HEK293 (cell line): Measurements from ENCODE around the gene CTPS2.

ENCODE experiments used
- CTCF ChIA-PET: fragments of 350-600 bp; formaldehyde crosslinking; extraction: SDS; loops from one replicate; lab custom pipeline; 2021; ENCODE audit warnings: antibody characterized with exemption; lab: Yijun Ruan, JAX
- POLR2A ChIA-PET: fragments of 300-600 bp; formaldehyde crosslinking; extraction: SDS; loops from one replicate; lab custom pipeline; 2020; ENCODE audit warnings: antibody characterized with exemption, inconsistent platforms; lab: Yijun Ruan, JAX
- H3K27ac ChIP-seq: fragments of 200-500 bp; sonication (Bioruptor generic); 2 replicates; pipeline ENCODE4 v1.5.1; 2014; ENCODE audit warnings: low read depth, low read length, control low read depth, inconsistent platforms; ENCODE audit errors: extremely low read depth
- H3K36me3 ChIP-seq, 2 experiments: fragments of 200-500 bp in 1 of 2; sonication (Bioruptor generic) in 1 of 2; 1 replicate in 1 of 2; 2 replicates in 1 of 2; pipeline ENCODE4 v1.5.1; 2014 to 2017; ENCODE audit warnings: inconsistent platforms in 2 of 2, low read length in 2 of 2; ENCODE audit not compliant: control insufficient read depth in 2 of 2, insufficient read depth in 1 of 2
- H3K4me1 ChIP-seq: fragments of 200-500 bp; sonication (Bioruptor generic); 2 replicates; pipeline ENCODE4 v1.5.1; 2014; ENCODE audit warnings: mild to moderate bottlenecking, low read length, inconsistent platforms; ENCODE audit not compliant: control insufficient read depth, insufficient read depth
- H3K4me3 ChIP-seq: 2 replicates; pipeline ENCODE4 v1.5.1; 2011; ENCODE audit warnings: low read depth, mild to moderate bottlenecking, control low read depth, low read length, moderate library complexity
- H3K9me3 ChIP-seq: fragments of 200-500 bp; sonication (Bioruptor generic); 2 replicates; pipeline ENCODE4 v1.5.1; 2014; ENCODE audit warnings: low read depth, low read length, inconsistent platforms; ENCODE audit not compliant: control insufficient read depth, insufficient read depth
- KLF1 ChIP-seq: fragments of 450-650 bp; formaldehyde crosslinking; IDR thresholded peaks from 2 replicates; pipeline ENCODE4 v1.5.1; 2016; ENCODE audit warnings: missing biosample characterization, missing genetic modification characterization
- MYNN ChIP-seq: fragments of 450-650 bp; formaldehyde crosslinking; IDR thresholded peaks from 2 replicates; pipeline ENCODE4 v1.5.1; 2016; ENCODE audit warnings: missing biosample characterization, missing genetic modification characterization, borderline replicate concordance
- OVOL3 ChIP-seq: fragments of 450-650 bp; formaldehyde crosslinking; IDR thresholded peaks from 2 replicates; pipeline ENCODE4 v1.5.1; 2016; ENCODE audit warnings: missing biosample characterization, missing genetic modification characterization
- SCRT1 ChIP-seq: fragments of 450-650 bp; formaldehyde crosslinking; IDR thresholded peaks from 2 replicates; pipeline ENCODE4 v1.5.1; 2016; ENCODE audit warnings: missing biosample characterization, missing genetic modification characterization, borderline replicate concordance
- SCRT2 ChIP-seq: fragments of 450-650 bp; formaldehyde crosslinking; IDR thresholded peaks from 2 replicates; pipeline ENCODE4 v1.5.1; 2016; ENCODE audit warnings: missing biosample characterization, missing genetic modification characterization
- YY2 ChIP-seq: fragments of 450-650 bp; formaldehyde crosslinking; IDR thresholded peaks from 2 replicates; pipeline ENCODE4 v1.5.1; 2016; ENCODE audit warnings: missing biosample characterization, missing genetic modification characterization
- ZBTB1 ChIP-seq: fragments of 450-650 bp; formaldehyde crosslinking; IDR thresholded peaks from 2 replicates; pipeline ENCODE4 v1.5.1; 2016; ENCODE audit warnings: missing biosample characterization, missing genetic modification characterization
- ZFP37 ChIP-seq: fragments of 450-650 bp; formaldehyde crosslinking; IDR thresholded peaks from 2 replicates; pipeline ENCODE4 v1.5.1; 2016; ENCODE audit warnings: missing biosample characterization, missing genetic modification characterization
- ZNF10 ChIP-seq: fragments of 450-650 bp; formaldehyde crosslinking; IDR thresholded peaks from 2 replicates; pipeline ENCODE4 v1.5.1; 2017; ENCODE audit warnings: missing biosample characterization, missing genetic modification characterization
- ZNF121 ChIP-seq: fragments of 450-650 bp; formaldehyde crosslinking; IDR thresholded peaks from 2 replicates; pipeline ENCODE4 v1.5.1; 2016; ENCODE audit warnings: missing biosample characterization, missing genetic modification characterization
- ZNF184 ChIP-seq: fragments of 450-650 bp; IDR thresholded peaks from 2 replicates; pipeline ENCODE4 v1.5.1; 2018; ENCODE audit warnings: missing biosample characterization, mild to moderate bottlenecking, missing genetic modification characterization
- ZNF248 ChIP-seq: fragments of 450-650 bp; formaldehyde crosslinking; IDR thresholded peaks from 2 replicates; pipeline ENCODE4 v1.5.1; 2017; ENCODE audit warnings: missing biosample characterization, missing genetic modification characterization
- ZNF280D ChIP-seq: fragments of 450-650 bp; formaldehyde crosslinking; IDR thresholded peaks from 2 replicates; pipeline ENCODE4 v1.5.1; 2016; ENCODE audit warnings: missing biosample characterization, missing genetic modification characterization
- ZNF324 ChIP-seq: fragments of 450-650 bp; formaldehyde crosslinking; IDR thresholded peaks from 2 replicates; pipeline ENCODE4 v1.5.1; 2016; ENCODE audit warnings: missing biosample characterization, missing genetic modification characterization
- ZNF354C ChIP-seq: fragments of 450-650 bp; formaldehyde crosslinking; IDR thresholded peaks from 2 replicates; pipeline ENCODE4 v1.5.1; 2016; ENCODE audit warnings: missing biosample characterization, missing genetic modification characterization, low read depth, borderline replicate concordance
- ZNF391 ChIP-seq: fragments of 450-650 bp; formaldehyde crosslinking; IDR thresholded peaks from 2 replicates; pipeline ENCODE4 v1.5.1; 2016; ENCODE audit warnings: low read depth, missing biosample characterization, missing genetic modification characterization, borderline replicate concordance
- ZNF394 ChIP-seq: fragments of 450-650 bp; formaldehyde crosslinking; IDR thresholded peaks from 2 replicates; pipeline ENCODE4 v1.5.1; 2016; ENCODE audit warnings: missing biosample characterization, missing genetic modification characterization, mild to moderate bottlenecking, moderate library complexity, borderline replicate concordance
- ZNF433 ChIP-seq: fragments of 450-650 bp; formaldehyde crosslinking; IDR thresholded peaks from 2 replicates; pipeline ENCODE4 v1.5.1; 2016; ENCODE audit warnings: missing biosample characterization, missing genetic modification characterization, low read depth
- ZNF521 ChIP-seq: fragments of 450-650 bp; formaldehyde crosslinking; IDR thresholded peaks from 2 replicates; pipeline ENCODE4 v1.5.1; 2017; ENCODE audit warnings: missing biosample characterization, mild to moderate bottlenecking, missing genetic modification characterization
- ZNF549 ChIP-seq: fragments of 450-650 bp; IDR thresholded peaks from 2 replicates; pipeline ENCODE4 v1.5.1; 2018; ENCODE audit warnings: missing biosample characterization, missing genetic modification characterization, mild to moderate bottlenecking, inconsistent platforms, moderate library complexity
- ZNF560 ChIP-seq: fragments of 450-650 bp; formaldehyde crosslinking; IDR thresholded peaks from 2 replicates; pipeline ENCODE4 v1.5.1; 2017; ENCODE audit warnings: missing biosample characterization, missing genetic modification characterization, borderline replicate concordance
- ZNF621 ChIP-seq: fragments of 450-650 bp; formaldehyde crosslinking; IDR thresholded peaks from 2 replicates; pipeline ENCODE4 v1.5.1; 2017; ENCODE audit warnings: missing biosample characterization, missing genetic modification characterization
- ZNF624 ChIP-seq: fragments of 450-650 bp; formaldehyde crosslinking; IDR thresholded peaks from 2 replicates; pipeline ENCODE4 v1.5.1; 2017; ENCODE audit warnings: missing biosample characterization, missing genetic modification characterization
- ZNF707 ChIP-seq: fragments of 450-650 bp; formaldehyde crosslinking; IDR thresholded peaks from 2 replicates; pipeline ENCODE4 v1.5.1; 2016; ENCODE audit warnings: missing biosample characterization, missing genetic modification characterization
- ZNF747 ChIP-seq: fragments of 450-650 bp; formaldehyde crosslinking; IDR thresholded peaks from 2 replicates; pipeline ENCODE4 v1.5.1; 2016; ENCODE audit warnings: missing biosample characterization, missing genetic modification characterization
- ZNF837 ChIP-seq: fragments of 450-650 bp; formaldehyde crosslinking; IDR thresholded peaks from 2 replicates; pipeline ENCODE4 v1.5.1; 2016; ENCODE audit warnings: missing biosample characterization, missing genetic modification characterization
- TF ChIP-seq, protein P1 (sequence below): fragments of 450-650 bp; formaldehyde crosslinking; IDR thresholded peaks from 2 replicates; pipeline ENCODE4 v1.5.1; 2016; ENCODE audit warnings: missing biosample characterization, missing genetic modification characterization, low read depth
- TF ChIP-seq, protein P2 (sequence below): fragments of 450-650 bp; formaldehyde crosslinking; IDR thresholded peaks from 2 replicates; pipeline ENCODE4 v1.5.1; 2016; ENCODE audit warnings: missing biosample characterization, missing genetic modification characterization

CTPS2 gene

DNA sequence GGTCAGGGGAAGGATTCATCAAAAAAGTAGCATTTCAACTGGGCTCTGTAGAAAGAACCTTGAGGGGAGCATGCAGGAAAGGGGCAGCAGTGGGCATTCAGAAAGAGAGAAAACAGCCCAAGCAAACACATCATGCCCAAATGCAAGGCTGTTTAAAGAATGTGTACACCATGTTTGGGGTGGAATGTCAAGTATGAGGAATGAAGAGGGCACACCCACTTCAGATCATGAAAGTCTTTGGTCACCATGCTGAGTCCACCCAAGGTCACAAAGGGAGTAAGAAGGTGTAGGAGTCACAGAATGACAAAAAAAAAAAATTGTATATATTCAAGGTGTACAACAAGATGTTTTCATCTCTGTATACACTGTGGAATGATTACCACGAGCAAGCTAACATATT lies 53.1 kb downstream of the CTPS2 start (continued):
- TF ChIP-seq, protein P1, sequence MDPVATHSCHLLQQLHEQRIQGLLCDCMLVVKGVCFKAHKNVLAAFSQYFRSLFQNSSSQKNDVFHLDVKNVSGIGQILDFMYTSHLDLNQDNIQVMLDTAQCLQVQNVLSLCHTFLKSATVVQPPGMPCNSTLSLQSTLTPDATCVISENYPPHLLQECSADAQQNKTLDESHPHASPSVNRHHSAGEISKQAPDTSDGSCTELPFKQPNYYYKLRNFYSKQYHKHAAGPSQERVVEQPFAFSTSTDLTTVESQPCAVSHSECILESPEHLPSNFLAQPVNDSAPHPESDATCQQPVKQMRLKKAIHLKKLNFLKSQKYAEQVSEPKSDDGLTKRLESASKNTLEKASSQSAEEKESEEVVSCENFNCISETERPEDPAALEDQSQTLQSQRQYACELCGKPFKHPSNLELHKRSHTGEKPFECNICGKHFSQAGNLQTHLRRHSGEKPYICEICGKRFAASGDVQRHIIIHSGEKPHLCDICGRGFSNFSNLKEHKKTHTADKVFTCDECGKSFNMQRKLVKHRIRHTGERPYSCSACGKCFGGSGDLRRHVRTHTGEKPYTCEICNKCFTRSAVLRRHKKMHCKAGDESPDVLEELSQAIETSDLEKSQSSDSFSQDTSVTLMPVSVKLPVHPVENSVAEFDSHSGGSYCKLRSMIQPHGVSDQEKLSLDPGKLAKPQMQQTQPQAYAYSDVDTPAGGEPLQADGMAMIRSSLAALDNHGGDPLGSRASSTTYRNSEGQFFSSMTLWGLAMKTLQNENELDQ (tag by site-specific recombination): no peak
- no peak for TF ChIP-seq ZNF433 (tag by site-specific recombination)

DNA sequence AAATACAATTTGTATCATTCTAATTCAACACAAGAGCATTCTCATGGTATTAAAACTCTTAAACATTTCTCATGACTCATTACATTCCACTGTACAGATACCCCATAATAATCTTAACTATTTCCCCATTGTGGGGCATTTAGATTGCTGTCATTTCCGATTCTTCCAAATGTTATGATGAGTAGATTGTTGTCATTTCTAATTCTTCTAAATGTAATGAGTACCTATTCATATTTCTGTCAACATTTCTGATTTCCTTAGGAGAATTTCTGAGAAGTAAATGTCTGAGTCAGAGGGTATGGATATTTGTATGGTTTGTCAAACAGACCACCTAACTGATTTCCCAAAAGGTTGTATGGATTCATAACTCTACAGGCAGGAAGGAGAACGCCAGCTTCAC lies 54.2 kb downstream of the CTPS2 start:
- H3K27ac ChIP-seq: no peak overlapping the region
- ChIA-PET POLR2A (no interaction called here), CTCF (no interaction called here)
- no peak overlapping the region for H3K4me3 ChIP-seq
- H3K36me3 ChIP-seq: peaks cover 0 to 3% of the 10 kb centered on the region in 2 experiments; a peak in 2 of 3 replicates
- no peaks in the 10 kb centered on the region for H3K4me1 ChIP-seq
- H3K9me3 ChIP-seq: no peaks in the 10 kb centered on the region
- TF ChIP-seq YY2 (tag by site-specific recombination): no peak
- TF ChIP-seq, all 188 proteins: peak for 0

DNA sequence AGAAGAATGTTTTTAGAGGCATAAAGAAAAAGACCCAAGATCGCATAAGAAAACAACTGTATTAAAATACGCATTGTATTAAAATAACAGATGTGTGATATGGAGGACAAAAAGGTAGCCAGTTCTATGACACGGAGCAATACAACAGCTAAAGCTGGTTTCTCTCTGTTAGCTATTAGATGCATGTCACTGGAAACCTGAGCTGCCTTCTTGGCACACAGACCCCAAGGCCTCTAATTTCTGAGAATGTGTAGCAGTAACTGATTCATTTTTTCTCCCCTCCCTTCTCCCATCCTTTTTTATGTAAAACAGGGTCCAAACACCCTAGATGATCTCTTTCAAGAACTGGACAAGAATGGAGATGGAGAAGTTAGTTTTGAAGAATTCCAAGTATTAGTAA lies 58.4 kb downstream of the CTPS2 start:
- POLR2A ChIA-PET: no interaction called here
- Histone ChIP-seq H3K9me3 (no peaks in the 10 kb centered on the region), H3K27ac (no peak overlapping the region)
- CTCF ChIA-PET: no interaction called here
- TF ChIP-seq, protein P2, sequence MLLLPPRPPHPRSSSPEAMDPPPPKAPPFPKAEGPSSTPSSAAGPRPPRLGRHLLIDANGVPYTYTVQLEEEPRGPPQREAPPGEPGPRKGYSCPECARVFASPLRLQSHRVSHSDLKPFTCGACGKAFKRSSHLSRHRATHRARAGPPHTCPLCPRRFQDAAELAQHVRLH (tag by site-specific recombination): no peak
- TF ChIP-seq OVOL3 (tag by site-specific recombination): no peak
- TF ChIP-seq ZBTB1 (tag by site-specific recombination): no peak
- no peak for TF ChIP-seq ZNF280D (tag by site-specific recombination)
- no peak for TF ChIP-seq ZNF10 (tag by site-specific recombination)
- TF ChIP-seq ZNF624 (tag by site-specific recombination): no peak
- TF ChIP-seq ZNF121 (tag by site-specific recombination): no peak
- TF ChIP-seq ZNF549 (tag by site-specific recombination): no peak
- TF ChIP-seq ZNF707: no peak
- TF ChIP-seq SCRT1 (tag by site-specific recombination): no peak
- no peak for TF ChIP-seq ZNF184 (tag by site-specific recombination)
- TF ChIP-seq, all 188 proteins: peak for 0
- Histone ChIP-seq H3K4me1 (no peaks in the 10 kb centered on the region), H3K4me3 (no peak overlapping the region), H3K36me3 (no peaks in the 10 kb centered on the region)

- H3K36me3 ChIP-seq: no peaks in the 10 kb centered on the region
- no peaks in the 10 kb centered on the region for H3K4me1 ChIP-seq
- H3K9me3 ChIP-seq: no peaks in the 10 kb centered on the region
- POLR2A ChIA-PET: no interaction called here
- CTCF ChIA-PET: no interaction called here
- no peak overlapping the region for H3K27ac ChIP-seq
- no peak overlapping the region for H3K4me3 ChIP-seq
- TF ChIP-seq SCRT2 (tag by site-specific recombination) (no peak), ZNF354C (tag by site-specific recombination) (no peak), ZNF394 (tag by site-specific recombination) (no peak), ZNF391 (tag by site-specific recombination) (no peak), MYNN (no peak), ZFP37 (tag by site-specific recombination) (no peak), ZNF621 (tag by site-specific recombination) (no peak), ZNF521 (no peak), ZNF837 (no peak), KLF1 (tag by site-specific recombination) (no peak), ZNF324 (tag by site-specific recombination) (no peak), ZNF248 (tag by site-specific recombination) (no peak), ZNF560 (tag by site-specific recombination) (no peak), ZNF747 (no peak)
These were observed 59.0 kb downstream of the CTPS2 start for GRCh38 chrX:16653424-16653823.
